Measurements from ENCODE around the gene XPO5. TPM values are rescaled to one million over a fixed set of nuclear protein-coding genes. Genes with fewer than 3 reads are reported as not detected.

Gene XPO5
- polyA plus RNA-seq, 1 experiment, result 37.7 TPM

- ChIA-PET POLR2A (no interaction called here), CTCF (interaction anchor here (1.0 to 9.9 kb wide), 4 partner anchors 18 to 559 kb away, joined by 3 to 136 read pairs (median 6); partner anchors contain the start of genes CNPY3 and LRRC73)
- no peak overlapping the region for H3K4me3 ChIP-seq (ENCODE audit: low read depth, low read length)
- no peak for DNase-seq (ENCODE audit: low read depth)
- H3K36me3 ChIP-seq (ENCODE audit: control insufficient read depth, insufficient read depth, low read length), result peaks cover 2% of the 10 kb centered on the region; the same call in 1 of the 2 replicates
- H3K27me3 ChIP-seq (ENCODE audit: control insufficient read depth, insufficient read depth, low read length), result no peaks in the 10 kb centered on the region
- TF ChIP-seq, protein P1, sequence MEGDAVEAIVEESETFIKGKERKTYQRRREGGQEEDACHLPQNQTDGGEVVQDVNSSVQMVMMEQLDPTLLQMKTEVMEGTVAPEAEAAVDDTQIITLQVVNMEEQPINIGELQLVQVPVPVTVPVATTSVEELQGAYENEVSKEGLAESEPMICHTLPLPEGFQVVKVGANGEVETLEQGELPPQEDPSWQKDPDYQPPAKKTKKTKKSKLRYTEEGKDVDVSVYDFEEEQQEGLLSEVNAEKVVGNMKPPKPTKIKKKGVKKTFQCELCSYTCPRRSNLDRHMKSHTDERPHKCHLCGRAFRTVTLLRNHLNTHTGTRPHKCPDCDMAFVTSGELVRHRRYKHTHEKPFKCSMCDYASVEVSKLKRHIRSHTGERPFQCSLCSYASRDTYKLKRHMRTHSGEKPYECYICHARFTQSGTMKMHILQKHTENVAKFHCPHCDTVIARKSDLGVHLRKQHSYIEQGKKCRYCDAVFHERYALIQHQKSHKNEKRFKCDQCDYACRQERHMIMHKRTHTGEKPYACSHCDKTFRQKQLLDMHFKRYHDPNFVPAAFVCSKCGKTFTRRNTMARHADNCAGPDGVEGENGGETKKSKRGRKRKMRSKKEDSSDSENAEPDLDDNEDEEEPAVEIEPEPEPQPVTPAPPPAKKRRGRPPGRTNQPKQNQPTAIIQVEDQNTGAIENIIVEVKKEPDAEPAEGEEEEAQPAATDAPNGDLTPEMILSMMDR (IDR thresholded peaks at IDR 0.05; ENCODE audit: insufficient read depth, low read depth, low read length), result no peak
Observed at GRCh38 chr6:43488667-43489276, 87.1 kb downstream of the XPO5 start.

- CTCF ChIA-PET, result no interaction called here
- TF ChIP-seq, protein P1 (IDR thresholded peaks at IDR 0.05; ENCODE audit: insufficient read depth, low read depth, low read length), result no peak
- DNase-seq (ENCODE audit: low read depth), result no peak
- Histone ChIP-seq H3K4me3 (ENCODE audit: low read depth, low read length) (no peak overlapping the region), H3K27me3 (ENCODE audit: control insufficient read depth, insufficient read depth, low read length) (no peaks in the 10 kb centered on the region), H3K36me3 (ENCODE audit: control insufficient read depth, insufficient read depth, low read length) (peaks cover 1% of the 10 kb centered on the region; the same call in 1 of the 2 replicates)
- POLR2A ChIA-PET, result no interaction called here
Observed at GRCh38 chr6:43481591-43482236, 94.1 kb downstream of the XPO5 start.

GRCh38 chr6:43481075-43481474 is 94.8 kb downstream of the XPO5 start:
- no peak for DNase-seq (ENCODE audit: low read depth)
- TF ChIP-seq, protein P1 (IDR thresholded peaks at IDR 0.05; ENCODE audit: insufficient read depth, low read depth, low read length), result no peak
- Histone ChIP-seq H3K36me3 (ENCODE audit: control insufficient read depth, insufficient read depth, low read length) (peaks cover 1% of the 10 kb centered on the region; the same call in 1 of the 2 replicates), H3K4me3 (ENCODE audit: low read depth, low read length) (no peak overlapping the region), H3K27me3 (ENCODE audit: control insufficient read depth, insufficient read depth, low read length) (no peaks in the 10 kb centered on the region)
- ChIA-PET CTCF (interaction anchor here (1.0 to 1.2 kb wide), 2 partner anchors 12 to 15 kb away, joined by 4 to 5 read pairs; no protein-coding TSS in a partner anchor), POLR2A (no interaction called here)

GRCh38 chr6:43478008-43478372 is 97.8 kb downstream of the XPO5 start:
- ChIA-PET POLR2A (interaction anchor here (0.6 to 0.7 kb wide), 2 partner anchors 15 to 90 kb away, joined by 4 to 5 read pairs; no protein-coding TSS in a partner anchor), CTCF (interaction anchor here (0.7 to 2.0 kb wide), 3 partner anchors 15 to 21 kb away, joined by 3 to 6 read pairs (median 4); no protein-coding TSS in a partner anchor)
- TF ChIP-seq, protein P1 (IDR thresholded peaks at IDR 0.05; ENCODE audit: insufficient read depth, low read depth, low read length), result no peak
- Histone ChIP-seq H3K4me3 (ENCODE audit: low read depth, low read length) (peak overlapping the region; percentile 66), H3K27me3 (ENCODE audit: control insufficient read depth, insufficient read depth, low read length) (no peaks in the 10 kb centered on the region), H3K36me3 (ENCODE audit: control insufficient read depth, insufficient read depth, low read length) (no peaks in the 10 kb centered on the region; the same call in 1 of the 2 replicates)
- no peak for DNase-seq (ENCODE audit: low read depth)
